Melanocyte of skin (primary cell): ENCODE results near the gene PTCD1. TPM values are rescaled to one million over a fixed set of nuclear protein-coding genes. Genes with fewer than 3 reads are reported as not detected.

Experiments
- total RNA-seq, 2 donors: library from RNA; depleted of rRNA; stranded (reverse); fragments of >200 nt; gene quantifications; 2 replicates each; pipeline ENCODE4 v1.2.3, GENCODE V29; 2012

The PTCD1 gene
- 10 to 100 TPM in 1 of 2 donors, 1 to 10 TPM in 1; 7.2 to 10.3 TPM for total RNA-seq

GRCh38 chr7:99438573-99439480 lies at the start of gene PTCD1, which contains the start of gene CPSF4:
PTCD1 (minus strand) TSS chr7:99438798; CDS start chr7:99435242, 3,556 bp downstream.
CPSF4 (plus strand) TSS chr7:99438943; CDS start chr7:99439083, 140 bp downstream.

GRCh38 chr7:99472561-99473314 lies 34.1 kb upstream of the PTCD1 start, which contains the start of gene ZNF789:
ZNF789 (plus strand) TSS chr7:99472890; CDS start chr7:99476457, 3,567 bp downstream.

GRCh38 chr7:99408379-99409191 lies 30.0 kb downstream of the PTCD1 start, which contains the start of the genes BUD31 and PDAP1:
BUD31 (plus strand) TSS chr7:99408969; CDS start chr7:99411093, 2,124 bp downstream.
PDAP1 (minus strand) TSS chr7:99408597; CDS start chr7:99408548, 49 bp downstream.

GRCh38 chr7:99374111-99375064 lies 64.2 kb downstream of the PTCD1 start, which contains the start of gene ARPC1B:
ARPC1B (plus strand) TSS chr7:99374730; CDS start chr7:99385715, 10,985 bp downstream.

Other genes with a start within 250 kb of the PTCD1 start
- gene KPNA7, start 230.7 kb downstream of the PTCD1 start, total RNA-seq: not detected
- gene MYH16, start 166.0 kb downstream of the PTCD1 start, total RNA-seq: under 1 TPM in 1 of 2 donors, not detected in 1; under 0.01 TPM
- 100 to 1,000 TPM; 146 to 188 TPM for gene ARPC1A, start 112.9 kb downstream of the PTCD1 start, total RNA-seq
- 100 to 1,000 TPM; 549 to 734 TPM for gene ARPC1B, start 64.1 kb downstream of the PTCD1 start, total RNA-seq
- 10 to 100 TPM; 35.8 to 44.3 TPM for gene PDAP1, start 30.2 kb downstream of the PTCD1 start, total RNA-seq
- 100 to 1,000 TPM in 1 of 2 donors, 10 to 100 TPM in 1; 85.0 to 108 TPM for gene BUD31, start 29.8 kb downstream of the PTCD1 start, total RNA-seq
- gene CPSF4, start 145 bp upstream of the PTCD1 start, total RNA-seq: 10 to 100 TPM; 24.4 to 28.3 TPM
- gene ATP5MF, start 27.4 kb upstream of the PTCD1 start, total RNA-seq: 100 to 1,000 TPM; 642 to 691 TPM
- gene ZNF789, start 34.1 kb upstream of the PTCD1 start, total RNA-seq: 10 to 100 TPM in 1 of 2 donors, 1 to 10 TPM in 1; 8.6 to 14.3 TPM
- 10 to 100 TPM; 29.3 to 30.3 TPM for gene ZNF394, start 61.5 kb upstream of the PTCD1 start, total RNA-seq
- gene ZKSCAN5, start 65.9 kb upstream of the PTCD1 start, total RNA-seq: 10 to 100 TPM; 13.1 to 14.3 TPM
- 1 to 10 TPM; 7.0 to 7.6 TPM for gene FAM200A, start 113.3 kb upstream of the PTCD1 start, total RNA-seq
- gene ZNF655, start 119.8 kb upstream of the PTCD1 start, total RNA-seq: 10 to 100 TPM; 48.6 to 53.3 TPM
- gene TMEM225B, start 159.5 kb upstream of the PTCD1 start, total RNA-seq: under 1 TPM; under 0.01 to 0.33 TPM
- gene ZSCAN25, start 178.1 kb upstream of the PTCD1 start, total RNA-seq: 10 to 100 TPM in 1 of 2 donors, 1 to 10 TPM in 1; 8.9 to 15.3 TPM
- under 1 TPM in 1 of 2 donors, not detected in 1; under 0.01 TPM for gene CYP3A5, start 241.2 kb upstream of the PTCD1 start, total RNA-seq